A673 (cell line): ENCODE data around the gene DHRSX.

ENCODE experiments used
- CTCF ChIP-seq: fragments of 300-800, 200-600 bp; sonication (generic); conservative IDR thresholded peaks from 2 replicates; pipeline ENCODE4 v1.5.1; 2017; ENCODE audit warnings: low read depth, mild to moderate bottlenecking, antibody characterized with exemption, low read length, moderate library complexity, mixed read lengths
- EZH2 ChIP-seq: fragments of 200-600 bp; sonication (generic); IDR thresholded peaks from 2 replicates; pipeline ENCODE4 v1.6.1; 2017; ENCODE audit warnings: borderline replicate concordance, low read depth, mild to moderate bottlenecking, mixed read lengths, antibody characterized with exemption, low read length; ENCODE audit not compliant: poor library complexity, severe bottlenecking

DNA sequence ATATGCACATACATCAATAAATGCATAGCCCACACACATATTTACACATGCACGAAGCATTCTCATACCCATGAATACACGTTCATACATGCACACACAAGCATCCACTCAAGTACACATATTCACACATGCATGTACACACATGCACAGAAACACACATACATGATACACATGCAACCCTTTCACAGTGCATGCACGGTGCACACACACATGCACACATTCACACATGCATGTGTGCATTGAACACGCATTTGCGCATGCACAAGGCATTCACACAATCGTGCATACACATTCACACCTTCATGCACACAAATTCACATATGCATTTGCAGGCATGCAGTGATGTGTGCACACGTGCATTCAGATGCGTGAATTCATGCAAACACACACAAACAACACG lies 324.5 kb downstream of the DHRSX start:
- TF ChIP-seq CTCF (no peak), EZH2 (no peak)
